ENCODE measurements around the gene CDC6. TPM values are rescaled to one million over a fixed set of nuclear protein-coding genes. Genes with fewer than 3 reads are reported as not detected.

CDC6 gene
- total and polyA plus RNA-seq, 2 donors (not counting 3 experiments of a cell fraction or from before 2014, with no cell fraction given), result 15.5 to 55.2 TPM

DNA sequence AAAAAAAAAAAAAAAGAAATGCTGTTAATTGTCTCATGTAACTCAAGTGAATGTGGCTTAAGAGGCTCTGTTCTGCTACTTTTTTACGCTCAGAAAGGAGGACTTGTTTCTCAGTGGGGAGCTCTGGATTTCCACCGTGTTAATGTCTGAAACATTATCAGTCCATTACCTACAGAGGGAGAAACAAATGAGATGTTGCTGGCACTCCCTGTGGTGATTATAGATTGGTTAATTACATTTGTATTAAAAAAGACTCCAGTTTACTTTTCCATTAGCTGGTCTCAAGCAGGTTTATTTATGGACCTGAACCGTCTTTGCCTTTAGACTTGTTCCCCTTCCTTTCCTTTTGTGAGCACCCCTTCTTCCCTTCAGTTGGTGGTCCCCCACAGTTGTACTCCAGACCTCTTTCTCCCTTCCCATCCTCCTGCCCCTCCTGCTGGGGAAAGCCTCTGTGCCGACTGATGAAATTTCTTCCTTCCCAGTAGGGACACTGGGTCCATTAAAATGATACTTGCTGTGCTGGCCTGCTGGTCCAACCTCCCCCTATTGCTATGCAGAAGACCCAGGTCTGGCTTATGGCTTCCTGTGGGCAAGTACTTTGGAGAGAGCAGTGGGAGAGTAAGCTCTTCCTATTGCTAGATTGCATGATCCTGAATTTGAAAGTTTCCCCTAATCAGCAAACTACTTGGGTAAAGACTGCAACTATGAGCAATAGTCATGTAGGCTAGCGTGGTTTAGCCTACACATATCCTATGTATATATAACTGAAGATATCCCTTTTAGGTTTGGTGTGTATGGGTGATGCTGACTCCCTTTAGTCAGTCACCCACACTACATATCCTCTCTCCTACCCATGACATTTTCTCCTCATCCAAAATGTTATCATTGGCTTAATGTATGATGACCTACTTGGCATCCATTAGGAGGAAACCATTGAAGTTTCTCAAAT, 8.1 kb downstream of the CDC6 start:
- no peak overlapping the region for H2AFZ ChIP-seq (ENCODE audit: low read depth, low read length)
- DNase-seq (ENCODE audit: low read depth, low spot score) (no peak), FAIRE-seq (no peak)
- H3K9me3 ChIP-seq (replicated peaks; ENCODE audit: control insufficient read depth, insufficient read depth, low read length), result no peaks in the 10 kb centered on the region
- TF ChIP-seq FOS (IDR thresholded peaks at IDR 0.05; ENCODE audit: borderline replicate concordance, insufficient read depth, low read length), result no peak
- no peak for TF ChIP-seq JUN (IDR thresholded peaks at IDR 0.05; ENCODE audit: borderline replicate concordance, insufficient read depth, insufficient read length, low read depth)
- TF ChIP-seq MYC (IDR thresholded peaks at IDR 0.05; ENCODE audit: low read depth, low read length), result no peak
- H4K20me1 ChIP-seq (replicated peaks; ENCODE audit: control insufficient read depth, extremely low read depth, insufficient read depth, low read length), result no peaks in the 10 kb centered on the region
- no peaks in the 10 kb centered on the region for H3K9me1 ChIP-seq (replicated peaks; ENCODE audit: control insufficient read depth, extremely low read depth, insufficient read depth, low read length)
- dilution Hi-C loops (cut with MboI; ENCODE audit: extremely low pct_ligation_motif_present, low sequenced_read_pairs), result no loop called here
- H3K9ac ChIP-seq (replicated peaks; ENCODE audit: extremely low read depth, insufficient read depth, low read length), result no peak overlapping the region
- H3K27me3 ChIP-seq (ENCODE audit: control insufficient read depth in 2 of 2, insufficient read depth in 2 of 2, low read length in 2 of 2), result no peaks in the 10 kb centered on the region
- H3K36me3 ChIP-seq (ENCODE audit: control insufficient read depth in 2 of 2, extremely low read depth in 1 of 2, insufficient read depth in 2 of 2, low read length in 2 of 2), result peaks cover 0 to 29% of the 10 kb centered on the region in 2 experiments
- H3K4me2 ChIP-seq (ENCODE audit: insufficient read depth, low read length), result no peak overlapping the region
- POLR2A ChIA-PET, result interaction anchor here (0.7 kb wide), 1 partner anchor 281 kb away, joined by 3 read pairs; no protein-coding TSS in a partner anchor
- peaks cover 6% of the 10 kb centered on the region for H3K79me2 ChIP-seq (ENCODE audit: control insufficient read depth, insufficient read depth, low read length)
- CTCF ChIA-PET, result interaction anchor here (0.8 to 2.9 kb wide), 2 partner anchors 12 to 59 kb away, joined by 5 to 11 read pairs; no protein-coding TSS in a partner anchor
- no peak overlapping the region for H3K4me3 ChIP-seq (replicated peaks in 1 of 3; ENCODE audit: insufficient read depth in 1 of 3, low read depth in 1 of 3, low read length in 3 of 3)
- H3K4me1 ChIP-seq (ENCODE audit: control insufficient read depth, extremely low read depth, insufficient read depth, low read length), result no peaks in the 10 kb centered on the region
- intact Hi-C loops (cut with micrococcal nuclease), result no loop called here
- BruUV-seq (replicated peaks), result no TSS peak
- no peak overlapping the region for H3K27ac ChIP-seq (ENCODE audit: insufficient read depth, low read depth, low read length)

GRCh38 chr17:40297511-40297910, 9.8 kb downstream of the CDC6 start:
- peaks cover 0 to 28% of the 10 kb centered on the region in 2 experiments for H3K36me3 ChIP-seq (ENCODE audit: control insufficient read depth in 2 of 2, extremely low read depth in 1 of 2, insufficient read depth in 2 of 2, low read length in 2 of 2)
- POLR2A ChIA-PET, result no interaction called here
- no peaks in the 10 kb centered on the region for H3K27me3 ChIP-seq (ENCODE audit: control insufficient read depth in 2 of 2, insufficient read depth in 2 of 2, low read length in 2 of 2)
- H3K79me2 ChIP-seq (ENCODE audit: control insufficient read depth, insufficient read depth, low read length), result no peaks in the 10 kb centered on the region
- FAIRE-seq (no peak), DNase-seq (ENCODE audit: low read depth, low spot score) (no peak)
- dilution Hi-C loops (cut with MboI; ENCODE audit: extremely low pct_ligation_motif_present, low sequenced_read_pairs), result no loop called here
- TF ChIP-seq CTCF (IDR thresholded peaks at IDR 0.05; ENCODE audit: extremely low read depth in 1 of 2, insufficient read depth in 1 of 2, low read depth in 1 of 2, low read length in 2 of 2) (no peak), POLR2A (IDR thresholded peaks at IDR 0.05; ENCODE audit: low read depth, low read length) (no peak), FOS (IDR thresholded peaks at IDR 0.05; ENCODE audit: borderline replicate concordance, insufficient read depth, low read length) (no peak), JUN (IDR thresholded peaks at IDR 0.05; ENCODE audit: borderline replicate concordance, insufficient read depth, insufficient read length, low read depth) (no peak), EZH2 (IDR thresholded peaks at IDR 0.05; ENCODE audit: borderline replicate concordance, low read depth, low read length, severe bottlenecking) (no peak), MYC (IDR thresholded peaks at IDR 0.05; ENCODE audit: low read depth, low read length) (no peak), GATA2 (IDR thresholded peaks at IDR 0.05; ENCODE audit: insufficient read depth, insufficient read length, low read depth, low read length) (no peak), POLR2AphosphoS5 (IDR thresholded peaks at IDR 0.05; ENCODE audit: insufficient read depth, low read depth, low read length) (no peak)
- TF ChIP-seq, protein P1, sequence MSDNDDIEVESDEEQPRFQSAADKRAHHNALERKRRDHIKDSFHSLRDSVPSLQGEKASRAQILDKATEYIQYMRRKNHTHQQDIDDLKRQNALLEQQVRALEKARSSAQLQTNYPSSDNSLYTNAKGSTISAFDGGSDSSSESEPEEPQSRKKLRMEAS (IDR thresholded peaks at IDR 0.05; ENCODE audit: insufficient read depth, insufficient read length), result no peak
- no peak overlapping the region for H3K4me3 ChIP-seq (replicated peaks in 1 of 3; ENCODE audit: insufficient read depth in 1 of 3, low read depth in 1 of 3, low read length in 3 of 3)
- BruUV-seq (replicated peaks), result no TSS peak
- H3K9me1 ChIP-seq (replicated peaks; ENCODE audit: control insufficient read depth, extremely low read depth, insufficient read depth, low read length), result no peaks in the 10 kb centered on the region
- H3K9ac ChIP-seq (replicated peaks; ENCODE audit: extremely low read depth, insufficient read depth, low read length), result no peak overlapping the region
- H4K20me1 ChIP-seq (replicated peaks; ENCODE audit: control insufficient read depth, extremely low read depth, insufficient read depth, low read length), result no peaks in the 10 kb centered on the region
- intact Hi-C loops (cut with micrococcal nuclease), result no loop called here
- CTCF ChIA-PET, result interaction anchor here (2.9 kb wide), 1 partner anchor 57 kb away, joined by 11 read pairs; no protein-coding TSS in a partner anchor
- no peaks in the 10 kb centered on the region for H3K4me1 ChIP-seq (ENCODE audit: control insufficient read depth, extremely low read depth, insufficient read depth, low read length)
- no peak overlapping the region for H3K4me2 ChIP-seq (ENCODE audit: insufficient read depth, low read length)
- no peak overlapping the region for H3K27ac ChIP-seq (ENCODE audit: insufficient read depth, low read depth, low read length)
- no peak overlapping the region for H2AFZ ChIP-seq (ENCODE audit: low read depth, low read length)
- H3K9me3 ChIP-seq (replicated peaks; ENCODE audit: control insufficient read depth, insufficient read depth, low read length), result no peaks in the 10 kb centered on the region

Measured in endothelial cell of umbilical vein (primary cell).